GM23338 (cell line): ENCODE data around the gene TEN1.

Experiments used
- CTCF ChIP-seq, 2 experiments: fragments of 200-600 bp in 1 of 2; sonication (generic) in 1 of 2; conservative IDR thresholded peaks; 2 replicates each; pipeline versions ENCODE4 v1.5.1 to v1.6.1; 2016 to 2017; ENCODE audit warnings: antibody characterized with exemption in 2 of 2, low read depth in 2 of 2, mild to moderate bottlenecking in 2 of 2, moderate library complexity in 1 of 2
- EZH2 ChIP-seq: fragments of 200-600 bp; sonication (generic); IDR thresholded peaks from one replicate; pipeline ENCODE4 v1.8.0; 2017; ENCODE audit warnings: antibody characterized with exemption, mild to moderate bottlenecking, low read depth; ENCODE audit not compliant: unreplicated experiment

- TF ChIP-seq CTCF (conservative IDR thresholded peaks at IDR 0.05; ENCODE audit: low read depth in 2 of 2) (no peak), EZH2 (no peak)
These were observed 28.0 kb upstream of the TEN1 start for GRCh38 chr17:75950855-75951554.
